Vagina (tissue), 2 donors: ENCODE data around the gene TRIM52.

ENCODE experiments used
- CTCF ChIP-seq, 3 experiments: fragments of 450-650 bp in 2 of 3; fragments of 200-600 bp in 1 of 3; sonication (generic) in 1 of 3; IDR thresholded peaks; one replicate each; pipeline ENCODE4 v1.5.1; 2017 to 2019; ENCODE audit warnings: antibody characterized with exemption in 3 of 3, mild to moderate bottlenecking in 2 of 3, moderate library complexity in 2 of 3
- POLR2A ChIP-seq, 2 donors: fragments of 450-650 bp; IDR thresholded peaks; one replicate each; pipeline ENCODE4 v1.6.1; 2017; ENCODE audit warnings: antibody characterized with exemption in 2 of 2, mild to moderate bottlenecking in 2 of 2, moderate library complexity in 2 of 2

GRCh38 chr5:181221105-181221791, 39.7 kb downstream of the TRIM52 start:
- TF ChIP-seq CTCF (IDR thresholded peaks at IDR 0.05) (no peak), POLR2A (IDR thresholded peaks at IDR 0.05) (no peak)
